H9 (cell line): ENCODE data around the gene SEMA7A. TPM values are rescaled to one million over a fixed set of nuclear protein-coding genes. Genes with fewer than 3 reads are reported as not detected.

ENCODE experiments used
- DNase-seq: peaks from one replicate; pipeline ENCODE4 v3.0.0-alpha.2; 2017
- H2AFZ ChIP-seq: one replicate; pipeline ENCODE4 v1.6.1; 2013; ENCODE audit warnings: mild to moderate bottlenecking, low read length, control low read depth, moderate library complexity
- H2AK5ac ChIP-seq: 2 replicates; pipeline ENCODE4 v1.6.1; 2013; ENCODE audit warnings: low read length, control low read depth, mixed read lengths; ENCODE audit not compliant: insufficient read length
- H2BK120ac ChIP-seq: one replicate; pipeline ENCODE4 v1.6.1; 2013; ENCODE audit warnings: low read depth, mild to moderate bottlenecking, low read length, control low read depth, inconsistent platforms; ENCODE audit not compliant: poor library complexity, severe bottlenecking
- H2BK12ac ChIP-seq: 2 replicates; pipeline ENCODE4 v1.6.1; 2013; ENCODE audit warnings: low read length, control low read depth, mixed read lengths, low read depth; ENCODE audit not compliant: insufficient read length
- H2BK15ac ChIP-seq: 2 replicates; pipeline ENCODE4 v1.6.1; 2013; ENCODE audit warnings: low read depth, low read length, control low read depth
- H2BK20ac ChIP-seq: one replicate; pipeline ENCODE4 v1.6.1; 2013; ENCODE audit warnings: low read depth, mild to moderate bottlenecking, low read length, control low read depth, inconsistent platforms; ENCODE audit not compliant: poor library complexity, severe bottlenecking
- H2BK5ac ChIP-seq: 2 replicates; pipeline ENCODE4 v1.6.1; 2013; ENCODE audit warnings: low read length, control low read depth, mixed read lengths; ENCODE audit not compliant: insufficient read length
- H3K14ac ChIP-seq: 2 replicates; pipeline ENCODE4 v1.6.1; 2013; ENCODE audit warnings: low read length, control low read depth; ENCODE audit not compliant: insufficient read depth
- H3K18ac ChIP-seq: 2 replicates; pipeline ENCODE4 v1.6.1; 2013; ENCODE audit warnings: low read depth, mild to moderate bottlenecking, mixed read lengths, low read length, control low read depth; ENCODE audit not compliant: insufficient read length
- H3K23ac ChIP-seq: 2 replicates; pipeline ENCODE4 v1.6.1; 2013; ENCODE audit warnings: low read length, control low read depth, mixed read lengths, low read depth; ENCODE audit not compliant: insufficient read length
- H3K23me2 ChIP-seq: 2 replicates; pipeline ENCODE4 v1.6.1; 2013; ENCODE audit warnings: low read depth, mild to moderate bottlenecking, mixed read lengths, low read length, control low read depth; ENCODE audit not compliant: insufficient read length, poor library complexity, severe bottlenecking
- H3K27ac ChIP-seq: 2 replicates; pipeline ENCODE4 v1.5.1; 2013; ENCODE audit warnings: low read length, control low read depth, mixed read lengths, low read depth; ENCODE audit not compliant: insufficient read length
- H3K27me3 ChIP-seq: 2 replicates; pipeline ENCODE4 v1.6.1; 2013; ENCODE audit warnings: low read length, control low read depth, inconsistent platforms; ENCODE audit not compliant: insufficient read depth
- H3K4ac ChIP-seq: 2 replicates; pipeline ENCODE4 v1.6.1; 2013; ENCODE audit warnings: low read depth, mild to moderate bottlenecking, control low read depth, inconsistent platforms, low read length, moderate library complexity
- H3K4me1 ChIP-seq: 2 replicates; pipeline ENCODE4 v1.6.1; 2013; ENCODE audit warnings: low read length, control low read depth, inconsistent platforms; ENCODE audit not compliant: insufficient read depth
- H3K4me2 ChIP-seq: 2 replicates; pipeline ENCODE4 v1.6.1; 2013; ENCODE audit warnings: low read length, control low read depth, mixed read lengths; ENCODE audit not compliant: insufficient read length, insufficient read depth
- H3K56ac ChIP-seq: 2 replicates; pipeline ENCODE4 v1.6.1; 2013; ENCODE audit warnings: low read depth, mild to moderate bottlenecking, mixed read lengths, low read length, control low read depth; ENCODE audit not compliant: insufficient read length
- H3K79me1 ChIP-seq: 2 replicates; pipeline ENCODE4 v1.6.1; 2013; ENCODE audit warnings: low read depth, mild to moderate bottlenecking, moderate library complexity, low read length, control low read depth, inconsistent platforms; ENCODE audit not compliant: insufficient read depth, poor library complexity, severe bottlenecking
- H3K79me2 ChIP-seq: 2 replicates; pipeline ENCODE4 v1.6.1; 2013; ENCODE audit warnings: low read length, control low read depth, inconsistent platforms; ENCODE audit not compliant: insufficient read depth
- H3K9ac ChIP-seq: 2 replicates; pipeline ENCODE4 v1.6.1; 2013; ENCODE audit warnings: low read length, control low read depth, mixed read lengths; ENCODE audit not compliant: insufficient read length; ENCODE audit errors: extremely low read depth
- H3K9me3 ChIP-seq: one replicate; pipeline ENCODE4 v1.6.1; 2013; ENCODE audit warnings: low read depth, low read length, inconsistent platforms; ENCODE audit not compliant: control insufficient read depth
- H3T11ph ChIP-seq: one replicate; pipeline ENCODE4 v1.6.1; 2013; ENCODE audit warnings: mild to moderate bottlenecking, low read length, control low read depth, inconsistent platforms
- H4K20me1 ChIP-seq: one replicate; pipeline ENCODE4 v1.6.1; 2013; ENCODE audit not compliant: control insufficient read depth, insufficient read length, insufficient read depth
- H4K5ac ChIP-seq: 2 replicates; pipeline ENCODE4 v1.6.1; 2013; ENCODE audit warnings: low read depth, mild to moderate bottlenecking, mixed read lengths, low read length, control low read depth; ENCODE audit not compliant: insufficient read length
- H4K8ac ChIP-seq: replicated peaks from 2 replicates; pipeline ENCODE4 v1.6.1; 2013; ENCODE audit warnings: low read length, control low read depth, mixed read lengths, low read depth; ENCODE audit not compliant: insufficient read length
- H4K91ac ChIP-seq: 2 replicates; pipeline ENCODE4 v1.6.1; 2013; ENCODE audit warnings: low read depth, mild to moderate bottlenecking, moderate library complexity, mixed read lengths, low read length, control low read depth; ENCODE audit not compliant: insufficient read length
- H3K27ac Mint-ChIP-seq, 3 experiments: 2 replicates in 2 of 3; 3 replicates in 1 of 3; pipeline ENCODE4 v1.8.0; 2020 to 2021; ENCODE audit warnings: mixed read lengths in 3 of 3, mild to moderate bottlenecking in 1 of 3, moderate library complexity in 1 of 3
- H3K27me3 Mint-ChIP-seq: 2 replicates; pipeline ENCODE4 v1.8.0; 2021; ENCODE audit warnings: low read depth, mild to moderate bottlenecking, moderate library complexity, mixed read lengths
- H3K36me3 Mint-ChIP-seq, 3 experiments: 2 replicates in 2 of 3; 3 replicates in 1 of 3; pipeline ENCODE4 v1.8.0; 2020 to 2021; ENCODE audit warnings: low read depth in 3 of 3, mixed read lengths in 3 of 3; ENCODE audit not compliant: insufficient read depth in 1 of 3
- H3K4me1 Mint-ChIP-seq, 2 experiments: 2 replicates each; pipeline ENCODE4 v1.8.0; 2020; ENCODE audit warnings: mixed read lengths in 2 of 2
- H3K4me3 Mint-ChIP-seq, 2 experiments: 2 replicates in 1 of 2; 3 replicates in 1 of 2; pipeline ENCODE4 v1.8.0; 2020 to 2021; ENCODE audit warnings: mild to moderate bottlenecking in 2 of 2, mixed read lengths in 2 of 2, moderate library complexity in 1 of 2
- H3K9me3 Mint-ChIP-seq, 2 experiments: 2 replicates in 1 of 2; 3 replicates in 1 of 2; pipeline ENCODE4 v1.8.0; 2020; ENCODE audit warnings: mild to moderate bottlenecking in 2 of 2, mixed read lengths in 2 of 2, moderate library complexity in 1 of 2
- CTCF ChIP-seq: fragments of 200-600 bp; sonication (generic); conservative IDR thresholded peaks from 3 replicates; pipeline ENCODE4 v1.8.0; 2021; ENCODE audit warnings: antibody characterized with exemption, mild to moderate bottlenecking
- WGBS: extraction: QIAGEN DNeasy Blood & Tissue Kit; methylation state at CpG from one replicate; pipeline ENCODE4 v1.1.7; 2013; ENCODE audit warnings: missing lambda C conversion rate, low lambda C conversion rate, mixed read lengths; ENCODE audit not compliant: insufficient read length; ENCODE audit errors: extremely low coverage; 5-methylcytosine and 5-hydroxymethylcytosine counted together
- total RNA-seq: library from RNA; stranded (reverse); gene quantifications from 2 replicates; pipeline ENCODE4 v1.2.1, GENCODE V29; 2021

Gene SEMA7A
- total RNA-seq, 1 experiment from 2014 or later: 5.7 TPM

GRCh38 chr15:74438206-74438605 is 4.4 kb upstream of the SEMA7A start:
- Mint-ChIP-seq H3K36me3 (no peaks in the 10 kb centered on the region), H3K27ac (no peak overlapping the region), H3K4me3 (no peak overlapping the region), H3K9me3 (no peaks in the 10 kb centered on the region; a peak in 1 of 5 replicates), H3K27me3 (peaks cover 23% of the 10 kb centered on the region), H3K4me1 (peaks cover 18 to 19% of the 10 kb centered on the region in 2 experiments)
- H2BK15ac ChIP-seq: no peak overlapping the region
- DNase-seq: no peak
- H3K27ac ChIP-seq: no peak overlapping the region
- H4K20me1 ChIP-seq: no peaks in the 10 kb centered on the region
- WGBS: no CpG with 5 or more reads among the region's 2 CpGs
- no peaks in the 10 kb centered on the region for H3K23me2 ChIP-seq
- H4K91ac ChIP-seq: no peak overlapping the region
- H3K4me2 ChIP-seq: no peak overlapping the region
- no peak overlapping the region for H3K23ac ChIP-seq
- no peak overlapping the region for H3K14ac ChIP-seq
- no peak overlapping the region for H2BK120ac ChIP-seq
- H2AK5ac ChIP-seq: no peak overlapping the region
- H3K4ac ChIP-seq: no peak overlapping the region
- H2BK20ac ChIP-seq: no peak overlapping the region
- H3T11ph ChIP-seq: no peak overlapping the region
- H3K9me3 ChIP-seq: no peaks in the 10 kb centered on the region
- H3K9ac ChIP-seq: no peak overlapping the region
- H2AFZ ChIP-seq: no peak overlapping the region
- H4K8ac ChIP-seq: no peak overlapping the region
- no peak overlapping the region for H2BK12ac ChIP-seq
- no peaks in the 10 kb centered on the region for H3K27me3 ChIP-seq
- no peaks in the 10 kb centered on the region for H3K79me2 ChIP-seq
- no peak overlapping the region for H2BK5ac ChIP-seq
- TF ChIP-seq CTCF: no peak
- no peak overlapping the region for H4K5ac ChIP-seq
- peaks cover 3% of the 10 kb centered on the region; the same call in 1 of the 2 replicates for H3K4me1 ChIP-seq
- H3K18ac ChIP-seq: no peak overlapping the region
- no peak overlapping the region for H3K56ac ChIP-seq
- no peaks in the 10 kb centered on the region for H3K79me1 ChIP-seq
